Esophagus muscularis mucosa (tissue), 4 donors: ENCODE results near the gene OR56A5. TPM values are rescaled to one million over a fixed set of nuclear protein-coding genes. Genes with fewer than 3 reads are reported as not detected.
A peak's percentile ranks its signal among the peaks of the same experiment; 100 is the strongest.

Experiments used
- DNase-seq: peaks from one replicate; pipeline ENCODE4 v3.0.0-alpha.2; 2017; ENCODE audit errors: extremely low spot score
- H3K27ac ChIP-seq, 4 donors: fragments of 200-600 bp; sonication (generic); replicated peaks in 1 of 4; 1 replicate in 3 of 4; 2 replicates in 1 of 4; pipeline ENCODE4 v1.5.1; 2016 to 2019; ENCODE audit warnings: mild to moderate bottlenecking in 1 of 4
- H3K27me3 ChIP-seq, 4 donors: fragments of 200-600 bp; sonication (generic); one replicate each; pipeline versions ENCODE4 v1.5.1 to v1.6.0; 2016 to 2019
- H3K36me3 ChIP-seq, 4 donors: fragments of 200-600 bp; sonication (generic); one replicate each; pipeline ENCODE4 v1.5.1; 2016 to 2019
- H3K4me1 ChIP-seq, 4 donors: fragments of 200-600 bp; sonication (generic); one replicate each; pipeline ENCODE4 v1.5.1; 2016 to 2019
- H3K4me3 ChIP-seq, 4 donors: fragments of 200-600 bp; sonication (generic); 1 replicate in 2 of 4; 2 replicates in 2 of 4; pipeline ENCODE4 v1.5.1; 2016 to 2019; ENCODE audit warnings: mild to moderate bottlenecking in 4 of 4, moderate library complexity in 1 of 4
- H3K9me3 ChIP-seq, 4 donors: fragments of 200-600 bp; sonication (generic); 1 replicate in 3 of 4; 2 replicates in 1 of 4; pipeline ENCODE4 v1.5.1; 2016 to 2019
- EP300 ChIP-seq: sonication (generic); formaldehyde crosslinking; IDR thresholded peaks from one replicate; pipeline ENCODE4 v1.6.1; 2017; ENCODE audit warnings: antibody characterized with exemption
- POLR2A ChIP-seq: fragments of 450-650 bp; IDR thresholded peaks from one replicate; pipeline ENCODE4 v1.6.1; 2017; ENCODE audit warnings: antibody characterized with exemption, moderate library complexity, mild to moderate bottlenecking, low read depth
- POLR2AphosphoS5 ChIP-seq, 2 donors: sonication (generic); formaldehyde crosslinking; IDR thresholded peaks; one replicate each; pipeline ENCODE4 v1.6.1; 2017; ENCODE audit warnings: antibody characterized with exemption in 2 of 2
- WGBS: methylation state at CpG from one replicate; pipeline ENCODE4 v1.1.5; 2018; 5-methylcytosine and 5-hydroxymethylcytosine counted together
- intact Hi-C: fragments of 100-400 bp; cut with DNase I; formaldehyde crosslinking; loops from one replicate; pipeline ENCODE4 v1.15.1; 2023
- total RNA-seq, 4 donors: library from RNA; depleted of rRNA; stranded (reverse); fragments of >200 nt; gene quantifications; one replicate each; pipeline versions ENCODE4 v1.1.0 to v1.2.1, GENCODE V29; 2016
- TF ChIP-seq, protein P1 (sequence below), 3 experiments: fragments of 200-600 bp in 2 of 3; fragments of 450-650 bp in 1 of 3; sonication (generic) in 2 of 3; IDR thresholded peaks; one replicate each; pipeline ENCODE4 v1.5.1; 2017 to 2019; ENCODE audit warnings: antibody characterized with exemption in 3 of 3, mild to moderate bottlenecking in 2 of 3, moderate library complexity in 1 of 3

The OR56A5 gene
- total RNA-seq, 4 donors from 2014 or later, result not detected

DNA sequence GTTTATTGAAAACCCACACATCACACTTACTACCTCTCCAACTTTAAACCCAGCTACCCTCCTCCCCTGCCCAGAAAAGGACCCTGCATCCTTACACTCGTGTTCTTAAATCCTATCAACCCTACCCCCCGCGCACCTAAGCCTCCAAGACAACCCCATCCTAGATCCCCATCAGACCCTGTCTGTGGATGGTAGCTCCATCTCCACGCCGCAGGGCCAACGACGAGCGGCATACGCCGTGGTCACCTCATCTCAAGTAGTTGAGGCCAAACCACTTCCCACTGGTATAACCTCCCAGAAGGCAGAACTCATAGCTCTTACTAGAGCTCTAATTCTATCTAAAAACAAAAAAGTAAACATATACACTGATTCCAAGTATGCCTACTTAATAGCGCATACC is 35.6 kb downstream of the OR56A5 start:
- no peaks in the 10 kb centered on the region for H3K36me3 ChIP-seq
- TF ChIP-seq, protein P1, sequence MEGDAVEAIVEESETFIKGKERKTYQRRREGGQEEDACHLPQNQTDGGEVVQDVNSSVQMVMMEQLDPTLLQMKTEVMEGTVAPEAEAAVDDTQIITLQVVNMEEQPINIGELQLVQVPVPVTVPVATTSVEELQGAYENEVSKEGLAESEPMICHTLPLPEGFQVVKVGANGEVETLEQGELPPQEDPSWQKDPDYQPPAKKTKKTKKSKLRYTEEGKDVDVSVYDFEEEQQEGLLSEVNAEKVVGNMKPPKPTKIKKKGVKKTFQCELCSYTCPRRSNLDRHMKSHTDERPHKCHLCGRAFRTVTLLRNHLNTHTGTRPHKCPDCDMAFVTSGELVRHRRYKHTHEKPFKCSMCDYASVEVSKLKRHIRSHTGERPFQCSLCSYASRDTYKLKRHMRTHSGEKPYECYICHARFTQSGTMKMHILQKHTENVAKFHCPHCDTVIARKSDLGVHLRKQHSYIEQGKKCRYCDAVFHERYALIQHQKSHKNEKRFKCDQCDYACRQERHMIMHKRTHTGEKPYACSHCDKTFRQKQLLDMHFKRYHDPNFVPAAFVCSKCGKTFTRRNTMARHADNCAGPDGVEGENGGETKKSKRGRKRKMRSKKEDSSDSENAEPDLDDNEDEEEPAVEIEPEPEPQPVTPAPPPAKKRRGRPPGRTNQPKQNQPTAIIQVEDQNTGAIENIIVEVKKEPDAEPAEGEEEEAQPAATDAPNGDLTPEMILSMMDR (IDR thresholded peaks at IDR 0.05), result no peak
- TF ChIP-seq POLR2AphosphoS5 (IDR thresholded peaks at IDR 0.05) (no peak), POLR2A (no peak), EP300 (no peak)
- H3K27me3 ChIP-seq, result no peaks in the 10 kb centered on the region
- no peaks in the 10 kb centered on the region for H3K4me1 ChIP-seq
- peak; percentile 78 for DNase-seq
- intact Hi-C loops, result no loop called here
- no peak overlapping the region for H3K27ac ChIP-seq
- WGBS, result 89% methylated on average over 11 of the region's 11 CpGs
- peaks cover 0 to 6% (median 0%) of the 10 kb centered on the region in 4 donors for H3K9me3 ChIP-seq
- no peak overlapping the region for H3K4me3 ChIP-seq

DNA sequence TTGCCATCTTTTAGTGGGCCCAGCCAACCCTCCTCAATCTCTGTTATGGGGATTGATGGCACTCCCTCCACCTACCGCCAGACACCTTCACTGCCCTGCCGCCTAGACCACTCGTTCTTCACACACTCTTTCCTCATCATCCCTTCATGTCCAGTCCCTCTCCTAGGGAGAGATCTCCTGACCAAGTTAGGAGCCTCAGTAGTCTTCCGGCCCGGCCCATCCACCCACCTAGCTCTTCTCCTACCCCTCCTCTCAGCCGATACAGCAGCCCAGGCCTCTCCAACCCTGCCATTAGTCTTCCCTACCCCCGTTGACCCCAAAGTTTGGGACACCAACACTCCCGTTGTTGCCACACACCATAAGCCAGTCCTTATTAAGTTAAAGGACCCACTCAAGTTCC is 37.2 kb downstream of the OR56A5 start:
- intact Hi-C loops, result no loop called here
- Histone ChIP-seq H3K9me3 (peaks cover 0 to 10% (median 0%) of the 10 kb centered on the region in 4 donors), H3K27me3 (no peaks in the 10 kb centered on the region), H3K36me3 (no peaks in the 10 kb centered on the region), H3K4me1 (no peaks in the 10 kb centered on the region), H3K27ac (no peak overlapping the region), H3K4me3 (no peak overlapping the region)
- DNase-seq, result no peak
- WGBS, result 85% methylated on average over 8 of the region's 8 CpGs
- TF ChIP-seq POLR2AphosphoS5 (IDR thresholded peaks at IDR 0.05), result no peak
- TF ChIP-seq EP300, result no peak
- TF ChIP-seq POLR2A, result no peak
- TF ChIP-seq, protein P1 (IDR thresholded peaks at IDR 0.05), result no peak

DNA sequence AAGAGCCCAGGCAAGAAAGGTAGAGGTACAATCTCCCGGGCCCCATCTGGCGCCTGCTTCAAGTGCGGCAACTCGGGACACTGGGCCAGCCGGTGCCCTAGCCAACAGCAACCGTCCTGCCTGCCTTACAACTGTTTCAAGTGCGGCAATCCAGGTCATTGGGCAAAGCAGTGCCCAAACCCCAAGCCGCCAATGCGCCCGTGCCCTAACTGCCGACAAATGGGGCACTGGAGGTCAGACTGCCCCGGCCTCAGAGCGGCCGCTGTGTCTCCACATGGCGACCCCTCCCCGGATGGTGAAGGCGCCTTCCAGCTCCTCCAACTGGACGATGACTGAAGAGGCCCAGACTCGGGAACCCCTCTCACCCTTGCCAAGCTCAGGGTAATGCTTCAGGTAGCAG is 37.7 kb downstream of the OR56A5 start:
- no peak for TF ChIP-seq POLR2AphosphoS5 (IDR thresholded peaks at IDR 0.05)
- no peak for TF ChIP-seq POLR2A
- TF ChIP-seq, protein P1 (IDR thresholded peaks at IDR 0.05), result no peak
- TF ChIP-seq EP300, result no peak
- Histone ChIP-seq H3K27me3 (no peaks in the 10 kb centered on the region), H3K9me3 (peaks cover 0 to 11% (median 0%) of the 10 kb centered on the region in 4 donors), H3K27ac (no peak overlapping the region), H3K4me3 (no peak overlapping the region), H3K4me1 (no peaks in the 10 kb centered on the region), H3K36me3 (no peaks in the 10 kb centered on the region)
- 88% methylated on average over 11 of the region's 19 CpGs for WGBS
- intact Hi-C loops, result no loop called here
- DNase-seq, result no peak

DNA sequence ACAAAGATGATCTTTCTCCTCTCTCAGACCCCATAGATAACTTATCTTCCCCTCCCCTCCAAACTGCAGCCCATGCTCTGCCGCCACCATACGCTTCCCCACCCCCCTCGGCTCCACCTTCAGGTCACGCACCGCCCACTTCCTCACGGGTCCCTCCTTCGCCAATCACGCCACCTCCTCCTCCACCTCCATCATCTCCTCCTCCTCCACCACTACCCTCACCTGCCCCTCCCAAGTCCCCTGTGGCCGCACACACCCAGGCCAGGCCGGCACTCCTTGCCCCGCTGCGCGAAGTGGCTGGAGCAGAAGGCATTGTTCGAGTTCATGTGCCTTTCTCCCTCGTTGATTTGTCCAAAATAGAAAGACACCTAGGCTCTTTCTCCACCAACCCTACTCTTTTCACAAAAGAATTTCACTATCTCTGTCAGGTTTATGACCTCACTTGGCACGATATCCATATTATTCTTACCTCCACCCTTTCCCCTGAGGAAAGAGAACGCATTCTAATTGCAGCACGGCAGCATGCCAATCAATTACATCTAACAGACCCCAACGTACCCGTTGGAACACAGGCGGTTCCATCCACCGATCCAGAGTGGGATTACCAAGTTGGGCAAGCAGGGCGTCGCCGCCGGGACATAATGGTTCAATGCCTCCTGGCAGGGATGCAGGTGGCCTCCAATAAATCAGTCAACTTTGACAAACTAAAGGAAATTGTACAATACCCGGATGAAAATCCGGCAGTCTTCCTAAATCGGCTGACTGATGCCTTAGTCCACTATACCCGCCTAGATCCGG is 38.5 kb downstream of the OR56A5 start:
- no peak overlapping the region for H3K4me3 ChIP-seq
- intact Hi-C loops, result no loop called here
- H3K27ac ChIP-seq, result no peak overlapping the region
- H3K4me1 ChIP-seq, result no peaks in the 10 kb centered on the region
- WGBS, result 93% methylated on average over 31 of the region's 31 CpGs
- TF ChIP-seq POLR2AphosphoS5 (IDR thresholded peaks at IDR 0.05) (no peak), POLR2A (no peak), EP300 (no peak)
- TF ChIP-seq, protein P1 (IDR thresholded peaks at IDR 0.05), result no peak
- H3K36me3 ChIP-seq, result no peaks in the 10 kb centered on the region
- peaks cover 0 to 11% (median 0%) of the 10 kb centered on the region in 4 donors for H3K9me3 ChIP-seq
- H3K27me3 ChIP-seq, result no peaks in the 10 kb centered on the region
- DNase-seq, result no peak
